ENCODE results near the gene CHMP1A.
A peak's percentile ranks its signal among the peaks of the same experiment; 100 is the strongest.
"Not testable (repeated sequence)": the region's sequence is repeated elsewhere in the genome, so short reads cannot be mapped to it uniquely, and the experiment has no call there.

The CHMP1A gene

DNA sequence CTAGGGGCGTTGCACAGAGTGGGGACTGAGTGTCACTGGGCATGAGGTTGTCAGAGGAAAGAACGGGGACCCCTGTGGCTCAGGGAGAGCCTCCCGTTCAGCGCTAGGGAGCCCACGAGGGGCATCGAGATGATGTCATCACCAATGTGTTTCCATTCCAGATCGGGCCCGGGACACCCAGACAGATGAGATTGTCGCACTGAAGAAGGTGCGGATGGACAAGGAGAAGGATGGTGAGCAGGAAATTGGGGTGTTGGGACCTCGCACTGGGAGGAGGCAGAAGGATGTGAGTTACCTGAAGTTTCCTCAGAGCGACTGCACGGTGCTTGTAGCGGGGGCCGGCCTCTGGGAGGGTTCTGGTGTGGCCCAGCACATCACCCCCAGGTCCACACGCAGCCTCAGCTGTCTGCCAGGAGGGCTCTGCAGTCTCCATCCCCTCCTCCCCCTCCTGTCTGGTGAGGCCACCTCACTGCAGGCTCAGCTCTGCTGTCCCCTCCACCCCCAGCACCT lies 32.9 kb upstream of the CHMP1A start:
- Histone ChIP-seq H3K4me1 (ENCODE audit: control insufficient read depth, insufficient read depth, low read length) (peaks cover 9% of the 10 kb centered on the region), H3K9ac (ENCODE audit: low read length) (no peak overlapping the region), H3K4me3 (ENCODE audit: low read length) (no peak overlapping the region), H3K36me3 (ENCODE audit: control insufficient read depth, insufficient read depth, low read length, severe bottlenecking) (peaks cover 37% of the 10 kb centered on the region), H3K27me3 (replicated peaks; ENCODE audit: control insufficient read depth, insufficient read depth, low read length) (no peaks in the 10 kb centered on the region), H3K9me3 (ENCODE audit: control insufficient read depth, low read length) (no peaks in the 10 kb centered on the region)
- DNase-seq (ENCODE audit: low read depth) = no peak

DNA sequence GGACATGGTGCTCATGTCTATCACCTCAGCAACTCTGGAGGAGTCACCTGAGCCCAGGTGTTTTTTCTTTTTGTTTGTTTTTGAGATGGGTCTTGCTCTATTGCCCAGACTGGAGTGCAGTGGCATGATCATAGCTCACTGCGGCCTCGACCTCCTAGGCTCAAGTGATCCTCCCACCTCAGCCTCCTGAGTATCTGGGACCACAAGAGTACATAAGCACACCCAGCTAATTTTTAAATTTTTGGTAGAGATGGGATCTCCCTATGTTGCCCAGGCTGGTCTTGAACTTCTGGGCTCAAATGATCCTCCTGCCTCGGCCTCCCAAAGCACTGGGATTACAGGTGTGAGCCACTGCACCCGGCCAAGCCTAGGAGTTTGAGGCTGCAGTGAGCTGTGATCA lies 32.1 kb upstream of the CHMP1A start:
- H3K9me3 ChIP-seq (ENCODE audit: control insufficient read depth, low read length); H3K27me3 ChIP-seq (replicated peaks; ENCODE audit: control insufficient read depth, insufficient read depth, low read length); H3K4me3 ChIP-seq (ENCODE audit: low read length); DNase-seq (ENCODE audit: low read depth); H3K9ac ChIP-seq (ENCODE audit: low read length); H3K4me1 ChIP-seq (ENCODE audit: control insufficient read depth, insufficient read depth, low read length): not testable (repeated sequence)
- peaks cover 34% of the 10 kb centered on the region for H3K36me3 ChIP-seq (ENCODE audit: control insufficient read depth, insufficient read depth, low read length, severe bottlenecking)

- DNase-seq (ENCODE audit: low read depth) = no peak
- Histone ChIP-seq H3K4me1 (ENCODE audit: control insufficient read depth, insufficient read depth, low read length) (peaks cover 9% of the 10 kb centered on the region), H3K4me3 (ENCODE audit: low read length) (no peak overlapping the region), H3K36me3 (ENCODE audit: control insufficient read depth, insufficient read depth, low read length, severe bottlenecking) (peaks cover 30% of the 10 kb centered on the region), H3K9me3 (ENCODE audit: control insufficient read depth, low read length) (no peaks in the 10 kb centered on the region), H3K27me3 (replicated peaks; ENCODE audit: control insufficient read depth, insufficient read depth, low read length) (no peaks in the 10 kb centered on the region), H3K9ac (ENCODE audit: low read length) (no peak overlapping the region)
Measured at GRCh38 chr16:89689142-89689541, 31.6 kb upstream of the CHMP1A start.

DNA sequence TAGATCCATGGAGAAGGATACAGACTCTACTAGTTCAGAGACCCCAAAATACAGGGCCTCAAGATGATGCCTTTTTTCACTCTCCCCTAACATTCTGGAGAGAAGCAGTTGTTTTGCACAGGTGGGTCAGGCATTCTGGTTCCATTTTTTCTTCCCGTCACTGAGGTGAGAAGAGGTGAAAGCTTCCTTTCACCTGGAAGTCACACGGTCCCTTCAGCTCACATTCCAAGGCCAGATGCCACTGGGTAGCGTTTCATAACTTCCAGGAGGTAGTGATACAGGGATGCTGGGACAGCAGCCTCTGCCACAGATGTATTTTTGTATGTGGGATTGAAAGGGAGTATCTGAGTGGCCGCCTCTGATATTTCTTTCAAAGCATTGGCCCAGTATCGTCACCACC lies 30.9 kb upstream of the CHMP1A start:
- H3K9ac ChIP-seq (ENCODE audit: low read length) = no peak overlapping the region
- peaks cover 9% of the 10 kb centered on the region for H3K4me1 ChIP-seq (ENCODE audit: control insufficient read depth, insufficient read depth, low read length)
- H3K36me3 ChIP-seq (ENCODE audit: control insufficient read depth, insufficient read depth, low read length, severe bottlenecking) = peaks cover 22% of the 10 kb centered on the region
- no peaks in the 10 kb centered on the region for H3K27me3 ChIP-seq (replicated peaks; ENCODE audit: control insufficient read depth, insufficient read depth, low read length)
- H3K4me3 ChIP-seq (ENCODE audit: low read length) = no peak overlapping the region
- no peak for DNase-seq (ENCODE audit: low read depth)
- H3K9me3 ChIP-seq (ENCODE audit: control insufficient read depth, low read length) = no peaks in the 10 kb centered on the region

DNA sequence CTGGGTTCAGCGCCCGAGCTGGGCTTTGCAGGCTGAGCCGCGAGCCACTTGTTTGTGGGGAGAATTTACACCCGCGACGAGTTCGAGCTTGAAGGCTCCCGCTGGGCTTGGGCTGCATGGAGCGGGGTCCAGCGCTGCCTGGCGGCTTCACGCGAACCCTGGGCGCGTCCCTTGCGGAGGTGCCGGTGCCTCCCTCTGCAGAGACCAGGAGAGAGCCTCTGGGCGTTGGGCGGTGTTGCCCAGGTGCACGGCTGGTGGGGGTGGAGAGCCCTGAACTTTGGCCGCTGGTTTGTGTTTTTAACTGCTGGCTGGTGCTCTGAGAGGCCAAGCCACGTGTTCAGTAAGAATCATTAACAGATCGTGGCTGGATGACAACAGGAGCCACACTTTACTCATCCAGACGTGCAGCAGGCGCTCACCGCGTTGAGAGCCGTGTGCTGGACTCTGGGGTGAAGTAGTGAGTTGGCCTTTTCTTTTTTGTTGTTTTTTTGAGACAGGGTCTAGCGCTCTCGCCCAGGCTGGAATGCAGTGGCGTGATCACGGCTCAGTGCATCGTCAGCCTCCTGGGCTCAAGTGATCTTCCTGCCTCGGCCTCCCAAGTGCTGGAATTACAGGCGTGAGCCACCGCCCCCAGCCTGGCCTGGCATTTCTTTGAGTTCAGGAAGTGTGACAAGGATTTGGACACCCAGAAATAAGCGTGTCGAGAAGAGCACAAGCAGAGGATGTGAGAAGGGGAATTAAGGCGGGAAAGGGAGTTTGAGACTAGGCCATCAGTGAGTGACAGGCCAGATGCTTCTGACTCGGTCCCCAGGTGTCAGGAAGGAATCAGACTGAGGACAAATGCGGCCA lies 29.8 kb upstream of the CHMP1A start:
- Histone ChIP-seq H3K36me3 (ENCODE audit: control insufficient read depth, insufficient read depth, low read length, severe bottlenecking) (peaks cover 16% of the 10 kb centered on the region), H3K4me1 (ENCODE audit: control insufficient read depth, insufficient read depth, low read length) (peaks cover 9% of the 10 kb centered on the region), H3K9me3 (ENCODE audit: control insufficient read depth, low read length) (no peaks in the 10 kb centered on the region), H3K27me3 (replicated peaks; ENCODE audit: control insufficient read depth, insufficient read depth, low read length) (no peaks in the 10 kb centered on the region), H3K9ac (ENCODE audit: low read length) (peak overlapping the region; percentile 95), H3K4me3 (ENCODE audit: low read length) (peak overlapping the region; percentile 95)
- DNase-seq (ENCODE audit: low read depth) = peak; percentile 45

GRCh38 chr16:89686520-89687091 lies 29.1 kb upstream of the CHMP1A start, which contains the start of gene CDK10:
Gene CDK10 (plus strand): TSS chr16:89686689. CDS start chr16:89686711, 22 bp downstream.
- Histone ChIP-seq H3K4me3 (ENCODE audit: low read length) (peak within 1 kb of the TSS; percentile 95), H3K36me3 (ENCODE audit: control insufficient read depth, insufficient read depth, low read length, severe bottlenecking) (peaks cover 9% of the 10 kb centered on the region), H3K4me1 (ENCODE audit: control insufficient read depth, insufficient read depth, low read length) (peaks cover 9% of the 10 kb centered on the region), H3K27me3 (replicated peaks; ENCODE audit: control insufficient read depth, insufficient read depth, low read length) (no peaks in the 10 kb centered on the region), H3K9me3 (ENCODE audit: control insufficient read depth, low read length) (no peaks in the 10 kb centered on the region), H3K9ac (ENCODE audit: low read length) (peak within 1 kb of the TSS; percentile 95)
- peak; percentile 96 for DNase-seq (ENCODE audit: low read depth)

DNA sequence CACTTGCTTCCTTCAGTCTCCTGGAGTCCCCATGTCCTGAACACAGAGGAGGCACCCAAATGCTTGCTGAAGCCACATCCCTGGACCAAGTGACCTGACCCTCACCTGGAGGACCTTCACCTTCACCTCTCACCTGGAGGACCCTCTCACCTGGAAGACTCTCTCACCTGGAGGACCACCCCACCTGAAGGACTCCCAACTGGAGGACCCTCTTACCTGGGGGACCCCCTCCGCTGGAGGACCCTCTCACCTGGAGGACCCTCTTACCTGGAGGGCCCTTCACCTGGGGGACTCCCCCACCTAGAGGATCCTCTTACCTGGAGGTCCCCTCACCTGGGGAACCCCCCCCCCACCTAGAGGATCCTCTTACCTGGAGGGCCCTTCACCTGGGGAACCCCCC lies 28.4 kb upstream of the CHMP1A start:
- H3K27me3 ChIP-seq (replicated peaks; ENCODE audit: control insufficient read depth, insufficient read depth, low read length) = no peaks in the 10 kb centered on the region
- no peak for DNase-seq (ENCODE audit: low read depth)
- H3K4me1 ChIP-seq (ENCODE audit: control insufficient read depth, insufficient read depth, low read length) = peaks cover 9% of the 10 kb centered on the region
- H3K9me3 ChIP-seq (ENCODE audit: control insufficient read depth, low read length) = no peaks in the 10 kb centered on the region
- no peak overlapping the region for H3K9ac ChIP-seq (ENCODE audit: low read length)
- peaks cover 5% of the 10 kb centered on the region for H3K36me3 ChIP-seq (ENCODE audit: control insufficient read depth, insufficient read depth, low read length, severe bottlenecking)
- H3K4me3 ChIP-seq (ENCODE audit: low read length) = no peak overlapping the region

GRCh38 chr16:89678258-89678657 lies 20.8 kb upstream of the CHMP1A start:
- Histone ChIP-seq H3K36me3 (ENCODE audit: control insufficient read depth, insufficient read depth, low read length, severe bottlenecking) (no peaks in the 10 kb centered on the region), H3K4me3 (ENCODE audit: low read length) (no peak overlapping the region), H3K27me3 (replicated peaks; ENCODE audit: control insufficient read depth, insufficient read depth, low read length) (no peaks in the 10 kb centered on the region), H3K9ac (ENCODE audit: low read length) (no peak overlapping the region), H3K4me1 (ENCODE audit: control insufficient read depth, insufficient read depth, low read length) (no peaks in the 10 kb centered on the region), H3K9me3 (ENCODE audit: control insufficient read depth, low read length) (no peaks in the 10 kb centered on the region)
- DNase-seq (ENCODE audit: low read depth) = no peak

GRCh38 chr16:89672177-89672941 lies 14.9 kb upstream of the CHMP1A start:
- no peak for DNase-seq (ENCODE audit: low read depth)

DNA sequence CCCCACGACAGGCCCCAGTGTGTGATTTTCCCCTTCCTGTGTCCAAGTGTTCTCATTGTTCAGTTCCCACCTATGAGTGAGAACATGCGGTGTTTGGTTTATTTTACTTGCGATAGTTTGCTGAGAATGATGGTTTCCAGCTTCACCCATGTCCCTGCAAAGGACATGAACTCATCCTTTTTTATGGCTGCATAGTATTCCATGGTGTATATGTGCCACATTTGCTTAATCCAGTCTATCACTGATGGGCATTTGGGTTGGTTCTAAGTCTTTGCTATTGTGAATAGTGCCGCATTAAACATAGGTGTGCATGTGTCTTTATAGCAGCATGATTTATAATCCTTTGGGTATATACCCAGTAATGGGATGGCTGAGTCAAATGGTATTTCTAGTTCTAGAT lies 14.1 kb upstream of the CHMP1A start:
- not testable (repeated sequence) for H3K27me3 ChIP-seq (replicated peaks; ENCODE audit: control insufficient read depth, insufficient read depth, low read length); DNase-seq (ENCODE audit: low read depth); H3K9me3 ChIP-seq (ENCODE audit: control insufficient read depth, low read length); H3K36me3 ChIP-seq (ENCODE audit: control insufficient read depth, insufficient read depth, low read length, severe bottlenecking); H3K9ac ChIP-seq (ENCODE audit: low read length); H3K4me3 ChIP-seq (ENCODE audit: low read length)
- H3K4me1 ChIP-seq (ENCODE audit: control insufficient read depth, insufficient read depth, low read length) = peaks cover 11% of the 10 kb centered on the region

More at GRCh38 chr16:89672177-89672941, 14.9 kb upstream of the CHMP1A start:
- no peak overlapping the region for H3K9ac ChIP-seq (ENCODE audit: low read length)
- no peak overlapping the region for H3K4me3 ChIP-seq (ENCODE audit: low read length)
- peaks cover 11% of the 10 kb centered on the region for H3K4me1 ChIP-seq (ENCODE audit: control insufficient read depth, insufficient read depth, low read length)
- no peaks in the 10 kb centered on the region for H3K36me3 ChIP-seq (ENCODE audit: control insufficient read depth, insufficient read depth, low read length, severe bottlenecking)
- H3K27me3 ChIP-seq (replicated peaks; ENCODE audit: control insufficient read depth, insufficient read depth, low read length) = no peaks in the 10 kb centered on the region
- H3K9me3 ChIP-seq (ENCODE audit: control insufficient read depth, low read length) = no peaks in the 10 kb centered on the region
